ENCODE results near the gene KCNJ4. TPM values are rescaled to one million over a fixed set of nuclear protein-coding genes. Genes with fewer than 3 reads are reported as not detected.

The KCNJ4 gene
- total and polyA plus RNA-seq, 10 of the 15 experiments (the other 5 are each of a cell fraction or from before 2014, with no cell fraction given) = not detected

DNA sequence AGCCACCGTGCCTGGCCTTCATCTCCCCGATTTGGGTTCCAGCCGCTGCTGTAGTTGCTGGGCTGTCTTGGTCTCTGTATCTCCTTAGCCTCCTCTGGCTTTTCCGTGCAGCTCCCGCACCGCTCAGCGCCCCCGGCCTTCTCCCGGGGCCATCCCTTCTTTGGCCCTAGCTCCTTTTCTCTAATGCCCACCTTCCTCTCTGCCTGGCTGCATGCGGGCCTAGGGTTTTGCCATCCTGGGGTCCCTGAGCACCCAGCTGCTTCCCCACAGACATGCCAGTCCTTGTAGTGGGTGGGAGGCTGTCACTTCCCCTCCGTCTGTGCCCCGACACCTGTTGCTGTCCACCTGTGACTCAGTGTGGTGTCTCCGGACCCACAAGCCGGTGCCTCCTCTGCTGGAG lies 36.4 kb downstream of the KCNJ4 start:
- ChIA-PET SMC1A (ENCODE audit: uncharacterized antibody, unreplicated experiment) (no interaction called here), RAD21 (ENCODE audit: unreplicated experiment) (no interaction called here), POLR2A (no interaction called here), CTCF (no interaction called here)
- DNase-seq (ENCODE audit: low read depth, low spot score) (no peak), ATAC-seq (no peak), FAIRE-seq (no peak)
- 69% methylated on average over 14 of the region's 14 CpGs for WGBS (ENCODE audit: insufficient coverage, insufficient replicate concordance, low lambda C conversion rate, missing lambda C conversion rate)
- Histone ChIP-seq H2AFZ (ENCODE audit: control insufficient read depth, low read depth, low read length) (no peak overlapping the region), H3K27ac (ENCODE audit: control insufficient read depth, insufficient read depth) (no peak overlapping the region), H3K4me1 (ENCODE audit: control insufficient read depth, insufficient read depth, low read length) (no peaks in the 10 kb centered on the region), H3K79me2 (ENCODE audit: control insufficient read depth, insufficient read depth, low read length) (no peaks in the 10 kb centered on the region), H3K4me2 (ENCODE audit: control insufficient read depth, insufficient read depth) (no peak overlapping the region), H4K20me1 (ENCODE audit: control insufficient read depth, insufficient read depth) (no peaks in the 10 kb centered on the region), H3K36me3 (ENCODE audit: control insufficient read depth in 2 of 2, insufficient read depth in 2 of 2, low read length in 1 of 2) (no peaks in the 10 kb centered on the region), H3K9me3 (replicated peaks; ENCODE audit: control insufficient read depth, insufficient read depth, low read length) (no peaks in the 10 kb centered on the region), H3K27me3 (replicated peaks in 1 of 2; ENCODE audit: control insufficient read depth in 2 of 2, insufficient read depth in 2 of 2, low read length in 1 of 2) (no peaks in the 10 kb centered on the region; a peak in 1 of 4 replicates), H3K9ac (ENCODE audit: control insufficient read depth, insufficient read depth, low read length) (no peak overlapping the region), H3K4me3 (no peak overlapping the region)
- in situ Hi-C loops (cut with MboI) = no loop called here
- intact Hi-C loops (cut with micrococcal nuclease; ENCODE audit: unreplicated experiment) = loop anchor here (5.0 kb wide), 1 partner anchor 154 kb away; the partner anchor contains the start of gene DMC1
- no TSS peak for BruUV-seq (replicated peaks)
- TF ChIP-seq, protein P1, sequence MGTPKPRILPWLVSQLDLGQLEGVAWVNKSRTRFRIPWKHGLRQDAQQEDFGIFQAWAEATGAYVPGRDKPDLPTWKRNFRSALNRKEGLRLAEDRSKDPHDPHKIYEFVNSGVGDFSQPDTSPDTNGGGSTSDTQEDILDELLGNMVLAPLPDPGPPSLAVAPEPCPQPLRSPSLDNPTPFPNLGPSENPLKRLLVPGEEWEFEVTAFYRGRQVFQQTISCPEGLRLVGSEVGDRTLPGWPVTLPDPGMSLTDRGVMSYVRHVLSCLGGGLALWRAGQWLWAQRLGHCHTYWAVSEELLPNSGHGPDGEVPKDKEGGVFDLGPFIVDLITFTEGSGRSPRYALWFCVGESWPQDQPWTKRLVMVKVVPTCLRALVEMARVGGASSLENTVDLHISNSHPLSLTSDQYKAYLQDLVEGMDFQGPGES (IDR thresholded peaks at IDR 0.05) = no peak
- no peak for TF ChIP-seq MEF2A (IDR thresholded peaks at IDR 0.05; ENCODE audit: insufficient read depth, low read depth, low read length)
- no peak for TF ChIP-seq MTA3 (IDR thresholded peaks at IDR 0.05; ENCODE audit: borderline replicate concordance, low read length)
- TF ChIP-seq, protein P2, sequence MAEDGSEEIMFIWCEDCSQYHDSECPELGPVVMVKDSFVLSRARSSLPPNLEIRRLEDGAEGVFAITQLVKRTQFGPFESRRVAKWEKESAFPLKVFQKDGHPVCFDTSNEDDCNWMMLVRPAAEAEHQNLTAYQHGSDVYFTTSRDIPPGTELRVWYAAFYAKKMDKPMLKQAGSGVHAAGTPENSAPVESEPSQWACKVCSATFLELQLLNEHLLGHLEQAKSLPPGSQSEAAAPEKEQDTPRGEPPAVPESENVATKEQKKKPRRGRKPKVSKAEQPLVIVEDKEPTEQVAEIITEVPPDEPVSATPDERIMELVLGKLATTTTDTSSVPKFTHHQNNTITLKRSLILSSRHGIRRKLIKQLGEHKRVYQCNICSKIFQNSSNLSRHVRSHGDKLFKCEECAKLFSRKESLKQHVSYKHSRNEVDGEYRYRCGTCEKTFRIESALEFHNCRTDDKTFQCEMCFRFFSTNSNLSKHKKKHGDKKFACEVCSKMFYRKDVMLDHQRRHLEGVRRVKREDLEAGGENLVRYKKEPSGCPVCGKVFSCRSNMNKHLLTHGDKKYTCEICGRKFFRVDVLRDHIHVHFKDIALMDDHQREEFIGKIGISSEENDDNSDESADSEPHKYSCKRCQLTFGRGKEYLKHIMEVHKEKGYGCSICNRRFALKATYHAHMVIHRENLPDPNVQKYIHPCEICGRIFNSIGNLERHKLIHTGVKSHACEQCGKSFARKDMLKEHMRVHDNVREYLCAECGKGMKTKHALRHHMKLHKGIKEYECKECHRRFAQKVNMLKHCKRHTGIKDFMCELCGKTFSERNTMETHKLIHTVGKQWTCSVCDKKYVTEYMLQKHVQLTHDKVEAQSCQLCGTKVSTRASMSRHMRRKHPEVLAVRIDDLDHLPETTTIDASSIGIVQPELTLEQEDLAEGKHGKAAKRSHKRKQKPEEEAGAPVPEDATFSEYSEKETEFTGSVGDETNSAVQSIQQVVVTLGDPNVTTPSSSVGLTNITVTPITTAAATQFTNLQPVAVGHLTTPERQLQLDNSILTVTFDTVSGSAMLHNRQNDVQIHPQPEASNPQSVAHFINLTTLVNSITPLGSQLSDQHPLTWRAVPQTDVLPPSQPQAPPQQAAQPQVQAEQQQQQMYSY (CRISPR knock-in tag; IDR thresholded peaks at IDR 0.05) = no peak
- no peak for TF ChIP-seq RUNX3 (IDR thresholded peaks at IDR 0.05; ENCODE audit: low read length)
- TF ChIP-seq ZZZ3 (IDR thresholded peaks at IDR 0.05; ENCODE audit: control insufficient read depth, insufficient read length, low read depth) = no peak
- no peak for TF ChIP-seq CREM (IDR thresholded peaks at IDR 0.05; ENCODE audit: low read depth)
- TF ChIP-seq SRF (IDR thresholded peaks at IDR 0.05; ENCODE audit: low read depth in 2 of 2, low read length in 2 of 2) = no peak
- TF ChIP-seq ATF7 (IDR thresholded peaks at IDR 0.05; ENCODE audit: low read depth) = no peak
- TF ChIP-seq ZBED1 (IDR thresholded peaks at IDR 0.05; ENCODE audit: borderline replicate concordance) = no peak
- TF ChIP-seq TARDBP (IDR thresholded peaks at IDR 0.05; ENCODE audit: borderline replicate concordance) = no peak
